Transverse colon (tissue), 4 donors: ENCODE results near the gene LMBR1L.

ENCODE experiments used
- CTCF ChIP-seq, 5 experiments: fragments of 200-600 bp in 3 of 5; fragments of 450-650 bp in 2 of 5; sonication (generic) in 3 of 5; IDR thresholded peaks; 1 replicate in 2 of 5; 2 replicates in 3 of 5; pipeline ENCODE4 v1.5.1; 2016 to 2017; ENCODE audit warnings: antibody characterized with exemption in 5 of 5, inconsistent platforms in 3 of 5, mild to moderate bottlenecking in 2 of 5, moderate library complexity in 1 of 5
- POLR2AphosphoS5 ChIP-seq, 3 donors: sonication (generic); formaldehyde crosslinking; IDR thresholded peaks; one replicate each; pipeline ENCODE4 v1.6.1; 2016; ENCODE audit warnings: antibody characterized with exemption in 3 of 3

- TF ChIP-seq CTCF (IDR thresholded peaks at IDR 0.05) (no peak), POLR2AphosphoS5 (IDR thresholded peaks at IDR 0.05) (no peak)
These were observed 10.3 kb downstream of the LMBR1L start for GRCh38 chr12:49100380-49100779.
